Vagina (tissue), 2 donors: Measurements from ENCODE around the gene SLC39A7. TPM values are rescaled to one million over a fixed set of nuclear protein-coding genes. Genes with fewer than 3 reads are reported as not detected.

ENCODE experiments used
- DNase-seq, 2 donors: peaks; one replicate each; pipeline ENCODE4 v3.0.0-alpha.2; 2017; ENCODE audit errors: extremely low spot score in 2 of 2
- H3K27ac ChIP-seq: fragments of 200-600 bp; sonication (generic); one replicate; pipeline ENCODE4 v1.5.1; 2019
- H3K27me3 ChIP-seq: fragments of 200-600 bp; sonication (generic); one replicate; pipeline ENCODE4 v1.5.1; 2019
- H3K36me3 ChIP-seq, 2 donors: fragments of 200-600 bp; sonication (generic); one replicate each; pipeline ENCODE4 v1.5.1; 2017 to 2019
- H3K4me1 ChIP-seq: fragments of 200-600 bp; sonication (generic); one replicate; pipeline ENCODE4 v1.5.1; 2019
- H3K4me3 ChIP-seq, 2 donors: fragments of 200-600 bp; sonication (generic); 1 replicate in 1 of 2; 2 replicates in 1 of 2; pipeline ENCODE4 v1.5.1; 2016 to 2019
- H3K9me3 ChIP-seq: fragments of 200-600 bp; sonication (generic); one replicate; pipeline ENCODE4 v1.5.1; 2019
- CTCF ChIP-seq, 3 experiments: fragments of 450-650 bp in 2 of 3; fragments of 200-600 bp in 1 of 3; sonication (generic) in 1 of 3; IDR thresholded peaks; one replicate each; pipeline ENCODE4 v1.5.1; 2017 to 2019; ENCODE audit warnings: antibody characterized with exemption in 3 of 3, mild to moderate bottlenecking in 2 of 3, moderate library complexity in 2 of 3
- POLR2A ChIP-seq, 2 donors: fragments of 450-650 bp; IDR thresholded peaks; one replicate each; pipeline ENCODE4 v1.6.1; 2017; ENCODE audit warnings: antibody characterized with exemption in 2 of 2, mild to moderate bottlenecking in 2 of 2, moderate library complexity in 2 of 2
- POLR2AphosphoS5 ChIP-seq, 2 donors: sonication (generic); formaldehyde crosslinking; IDR thresholded peaks; one replicate each; pipeline ENCODE4 v1.9.0; 2017; ENCODE audit warnings: antibody characterized with exemption in 2 of 2, mild to moderate bottlenecking in 2 of 2, low read depth in 1 of 2; ENCODE audit not compliant: insufficient read depth in 1 of 2
- intact Hi-C: fragments of 100-400 bp; cut with DNase I; formaldehyde crosslinking; loops from one replicate; pipeline ENCODE4 v1.15.1; 2023
- total RNA-seq: library from RNA; depleted of rRNA; stranded (reverse); fragments of >200 nt; gene quantifications from one replicate; pipeline ENCODE4 v1.2.3, GENCODE V29; 2016

The SLC39A7 gene
- total RNA-seq, result 36.3 TPM

- TF ChIP-seq POLR2A (IDR thresholded peaks at IDR 0.05) (peak in 1 of 2 donors; percentile 37), CTCF (IDR thresholded peaks at IDR 0.05) (no peak), POLR2AphosphoS5 (IDR thresholded peaks at IDR 0.05; ENCODE audit: insufficient read depth in 1 of 2, low read depth in 1 of 2) (peak; percentile 92 to 97)
- peaks cover 0 to 33% of the 10 kb centered on the region in 2 donors for H3K36me3 ChIP-seq
- no peaks in the 10 kb centered on the region for H3K9me3 ChIP-seq
- peak in 1 of 2 donors; percentile 99 for DNase-seq
- H3K27ac ChIP-seq, result peak within 1 kb of the TSS; percentile 94
- peaks cover 71% of the 10 kb centered on the region for H3K4me1 ChIP-seq
- no peaks in the 10 kb centered on the region for H3K27me3 ChIP-seq
- intact Hi-C loops, result loop anchor here (5.0 to 10.0 kb wide), 2 partner anchors 72 to 1016 kb away; partner anchors contain the start of genes AGER, RPS18 and VPS52
- peak within 1 kb of the TSS; percentile 81 to 96 for H3K4me3 ChIP-seq
These were observed at the start of gene SLC39A7, which contains the start of gene RXRB for GRCh38 chr6:33200219-33201146. SLC39A7 (plus strand) TSS chr6:33200867; CDS start chr6:33201246, 379 bp downstream. RXRB (minus strand) TSS chr6:33200665; CDS start chr6:33200476, 189 bp downstream.

- TF ChIP-seq CTCF (IDR thresholded peaks at IDR 0.05) (no peak), POLR2A (IDR thresholded peaks at IDR 0.05) (no peak), POLR2AphosphoS5 (IDR thresholded peaks at IDR 0.05; ENCODE audit: insufficient read depth in 1 of 2, low read depth in 1 of 2) (no peak)
- Histone ChIP-seq H3K27ac (no peak overlapping the region), H3K4me1 (no peaks in the 10 kb centered on the region), H3K27me3 (no peaks in the 10 kb centered on the region), H3K4me3 (no peak overlapping the region), H3K9me3 (no peaks in the 10 kb centered on the region), H3K36me3 (no peaks in the 10 kb centered on the region)
- DNase-seq, result no peak
- intact Hi-C loops, result no loop called here
These were observed 49.6 kb upstream of the SLC39A7 start for GRCh38 chr6:33151050-33151449.

- Histone ChIP-seq H3K4me1 (no peaks in the 10 kb centered on the region), H3K36me3 (no peaks in the 10 kb centered on the region), H3K9me3 (no peaks in the 10 kb centered on the region), H3K4me3 (no peak overlapping the region), H3K27me3 (no peaks in the 10 kb centered on the region), H3K27ac (no peak overlapping the region)
- no peak for TF ChIP-seq POLR2AphosphoS5 (IDR thresholded peaks at IDR 0.05; ENCODE audit: insufficient read depth in 1 of 2, low read depth in 1 of 2)
- no peak for TF ChIP-seq CTCF (IDR thresholded peaks at IDR 0.05)
- TF ChIP-seq POLR2A (IDR thresholded peaks at IDR 0.05), result no peak
- DNase-seq, result no peak
- intact Hi-C loops, result no loop called here
These were observed 46.3 kb upstream of the SLC39A7 start for GRCh38 chr6:33154349-33154748.

- Histone ChIP-seq H3K27ac (no peak overlapping the region), H3K36me3 (no peaks in the 10 kb centered on the region), H3K9me3 (no peaks in the 10 kb centered on the region), H3K27me3 (no peaks in the 10 kb centered on the region), H3K4me3 (no peak overlapping the region), H3K4me1 (peaks cover 11% of the 10 kb centered on the region)
- TF ChIP-seq POLR2A (IDR thresholded peaks at IDR 0.05) (no peak), POLR2AphosphoS5 (IDR thresholded peaks at IDR 0.05; ENCODE audit: insufficient read depth in 1 of 2, low read depth in 1 of 2) (no peak), CTCF (IDR thresholded peaks at IDR 0.05) (no peak)
- intact Hi-C loops, result no loop called here
- DNase-seq, result no peak
These were observed 44.1 kb upstream of the SLC39A7 start for GRCh38 chr6:33156561-33156960.

- Histone ChIP-seq H3K27me3 (no peaks in the 10 kb centered on the region), H3K36me3 (no peaks in the 10 kb centered on the region), H3K4me3 (no peak overlapping the region), H3K27ac (no peak overlapping the region), H3K4me1 (peaks cover 15% of the 10 kb centered on the region), H3K9me3 (no peaks in the 10 kb centered on the region)
- peak in 1 of 2 donors; percentile 20 for DNase-seq
- intact Hi-C loops, result no loop called here
- TF ChIP-seq POLR2A (IDR thresholded peaks at IDR 0.05) (no peak), POLR2AphosphoS5 (IDR thresholded peaks at IDR 0.05; ENCODE audit: insufficient read depth in 1 of 2, low read depth in 1 of 2) (no peak), CTCF (IDR thresholded peaks at IDR 0.05) (no peak)
These were observed 43.7 kb upstream of the SLC39A7 start for GRCh38 chr6:33156964-33157363.
